Liver (tissue), 3 donors: ENCODE measurements around the gene CAP1.

ENCODE experiments used
- ATF3 ChIP-seq: IDR thresholded peaks from 2 replicates; pipeline ENCODE4 v1.6.1; 2016; ENCODE audit warnings: antibody characterized with exemption
- MAX ChIP-seq: IDR thresholded peaks from 2 replicates; pipeline ENCODE4 v1.6.1; 2016; ENCODE audit warnings: antibody characterized with exemption
- SP1 ChIP-seq: IDR thresholded peaks from 2 replicates; pipeline ENCODE4 v1.6.1; 2018; ENCODE audit warnings: antibody characterized with exemption, mild to moderate bottlenecking
- TAF1 ChIP-seq: conservative IDR thresholded peaks from 2 replicates; pipeline ENCODE4 v1.6.1; 2016; ENCODE audit warnings: antibody characterized with exemption, mild to moderate bottlenecking
- TF ChIP-seq, protein P1 (sequence below): fragments of 150-350 bp; IDR thresholded peaks from 2 replicates; pipeline ENCODE4 v1.5.1; 2017; ENCODE audit warnings: improper control_type of control experiment, low read depth, low read length; ENCODE audit not compliant: missing input control
- TF ChIP-seq, protein P2 (sequence below): IDR thresholded peaks from 2 replicates; pipeline ENCODE4 v1.6.1; 2016; ENCODE audit warnings: antibody characterized with exemption, mild to moderate bottlenecking
- TF ChIP-seq, protein P3 (sequence below): IDR thresholded peaks from 2 replicates; pipeline ENCODE4 v1.6.1; 2016; ENCODE audit warnings: antibody characterized with exemption
- donor health status: healthy.
- donor health status: healthy.

- TF ChIP-seq, protein P1, sequence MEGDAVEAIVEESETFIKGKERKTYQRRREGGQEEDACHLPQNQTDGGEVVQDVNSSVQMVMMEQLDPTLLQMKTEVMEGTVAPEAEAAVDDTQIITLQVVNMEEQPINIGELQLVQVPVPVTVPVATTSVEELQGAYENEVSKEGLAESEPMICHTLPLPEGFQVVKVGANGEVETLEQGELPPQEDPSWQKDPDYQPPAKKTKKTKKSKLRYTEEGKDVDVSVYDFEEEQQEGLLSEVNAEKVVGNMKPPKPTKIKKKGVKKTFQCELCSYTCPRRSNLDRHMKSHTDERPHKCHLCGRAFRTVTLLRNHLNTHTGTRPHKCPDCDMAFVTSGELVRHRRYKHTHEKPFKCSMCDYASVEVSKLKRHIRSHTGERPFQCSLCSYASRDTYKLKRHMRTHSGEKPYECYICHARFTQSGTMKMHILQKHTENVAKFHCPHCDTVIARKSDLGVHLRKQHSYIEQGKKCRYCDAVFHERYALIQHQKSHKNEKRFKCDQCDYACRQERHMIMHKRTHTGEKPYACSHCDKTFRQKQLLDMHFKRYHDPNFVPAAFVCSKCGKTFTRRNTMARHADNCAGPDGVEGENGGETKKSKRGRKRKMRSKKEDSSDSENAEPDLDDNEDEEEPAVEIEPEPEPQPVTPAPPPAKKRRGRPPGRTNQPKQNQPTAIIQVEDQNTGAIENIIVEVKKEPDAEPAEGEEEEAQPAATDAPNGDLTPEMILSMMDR, result no peak
- TF ChIP-seq, protein P2, sequence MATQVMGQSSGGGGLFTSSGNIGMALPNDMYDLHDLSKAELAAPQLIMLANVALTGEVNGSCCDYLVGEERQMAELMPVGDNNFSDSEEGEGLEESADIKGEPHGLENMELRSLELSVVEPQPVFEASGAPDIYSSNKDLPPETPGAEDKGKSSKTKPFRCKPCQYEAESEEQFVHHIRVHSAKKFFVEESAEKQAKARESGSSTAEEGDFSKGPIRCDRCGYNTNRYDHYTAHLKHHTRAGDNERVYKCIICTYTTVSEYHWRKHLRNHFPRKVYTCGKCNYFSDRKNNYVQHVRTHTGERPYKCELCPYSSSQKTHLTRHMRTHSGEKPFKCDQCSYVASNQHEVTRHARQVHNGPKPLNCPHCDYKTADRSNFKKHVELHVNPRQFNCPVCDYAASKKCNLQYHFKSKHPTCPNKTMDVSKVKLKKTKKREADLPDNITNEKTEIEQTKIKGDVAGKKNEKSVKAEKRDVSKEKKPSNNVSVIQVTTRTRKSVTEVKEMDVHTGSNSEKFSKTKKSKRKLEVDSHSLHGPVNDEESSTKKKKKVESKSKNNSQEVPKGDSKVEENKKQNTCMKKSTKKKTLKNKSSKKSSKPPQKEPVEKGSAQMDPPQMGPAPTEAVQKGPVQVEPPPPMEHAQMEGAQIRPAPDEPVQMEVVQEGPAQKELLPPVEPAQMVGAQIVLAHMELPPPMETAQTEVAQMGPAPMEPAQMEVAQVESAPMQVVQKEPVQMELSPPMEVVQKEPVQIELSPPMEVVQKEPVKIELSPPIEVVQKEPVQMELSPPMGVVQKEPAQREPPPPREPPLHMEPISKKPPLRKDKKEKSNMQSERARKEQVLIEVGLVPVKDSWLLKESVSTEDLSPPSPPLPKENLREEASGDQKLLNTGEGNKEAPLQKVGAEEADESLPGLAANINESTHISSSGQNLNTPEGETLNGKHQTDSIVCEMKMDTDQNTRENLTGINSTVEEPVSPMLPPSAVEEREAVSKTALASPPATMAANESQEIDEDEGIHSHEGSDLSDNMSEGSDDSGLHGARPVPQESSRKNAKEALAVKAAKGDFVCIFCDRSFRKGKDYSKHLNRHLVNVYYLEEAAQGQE, result no peak
- no peak for TF ChIP-seq TAF1
- no peak for TF ChIP-seq MAX
- no peak for TF ChIP-seq ATF3
- TF ChIP-seq, protein P3, sequence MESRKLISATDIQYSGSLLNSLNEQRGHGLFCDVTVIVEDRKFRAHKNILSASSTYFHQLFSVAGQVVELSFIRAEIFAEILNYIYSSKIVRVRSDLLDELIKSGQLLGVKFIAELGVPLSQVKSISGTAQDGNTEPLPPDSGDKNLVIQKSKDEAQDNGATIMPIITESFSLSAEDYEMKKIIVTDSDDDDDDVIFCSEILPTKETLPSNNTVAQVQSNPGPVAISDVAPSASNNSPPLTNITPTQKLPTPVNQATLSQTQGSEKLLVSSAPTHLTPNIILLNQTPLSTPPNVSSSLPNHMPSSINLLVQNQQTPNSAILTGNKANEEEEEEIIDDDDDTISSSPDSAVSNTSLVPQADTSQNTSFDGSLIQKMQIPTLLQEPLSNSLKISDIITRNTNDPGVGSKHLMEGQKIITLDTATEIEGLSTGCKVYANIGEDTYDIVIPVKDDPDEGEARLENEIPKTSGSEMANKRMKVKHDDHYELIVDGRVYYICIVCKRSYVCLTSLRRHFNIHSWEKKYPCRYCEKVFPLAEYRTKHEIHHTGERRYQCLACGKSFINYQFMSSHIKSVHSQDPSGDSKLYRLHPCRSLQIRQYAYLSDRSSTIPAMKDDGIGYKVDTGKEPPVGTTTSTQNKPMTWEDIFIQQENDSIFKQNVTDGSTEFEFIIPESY, result no peak
- TF ChIP-seq SP1, result no peak
These were observed 69.9 kb downstream of the CAP1 start for GRCh38 chr1:40110389-40110788.
